ENCODE data around the gene TOMT. TPM values are rescaled to one million over a fixed set of nuclear protein-coding genes. Genes with fewer than 3 reads are reported as not detected.

TOMT gene
- total RNA-seq, 1 donor from 2014 or later: not detected

DNA sequence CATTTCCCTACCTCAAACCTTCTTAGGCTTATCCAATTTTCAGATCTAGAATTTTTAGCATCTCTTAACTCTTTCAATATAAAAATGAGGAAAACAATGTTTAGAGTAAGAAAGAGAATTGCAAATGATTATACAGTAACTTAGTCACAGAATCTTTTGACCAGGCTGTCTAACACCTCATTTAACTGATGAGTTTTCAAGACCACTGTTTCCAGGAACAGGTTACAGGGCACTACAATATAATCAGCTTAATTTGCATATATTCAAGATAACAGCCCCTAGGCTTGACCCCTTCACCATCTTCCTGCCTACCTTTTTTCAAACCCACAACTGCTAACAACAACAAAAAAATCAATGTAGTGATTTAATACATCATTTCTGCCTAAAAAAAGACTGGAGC lies 38.0 kb upstream of the TOMT start:
- TF ChIP-seq, protein P1, sequence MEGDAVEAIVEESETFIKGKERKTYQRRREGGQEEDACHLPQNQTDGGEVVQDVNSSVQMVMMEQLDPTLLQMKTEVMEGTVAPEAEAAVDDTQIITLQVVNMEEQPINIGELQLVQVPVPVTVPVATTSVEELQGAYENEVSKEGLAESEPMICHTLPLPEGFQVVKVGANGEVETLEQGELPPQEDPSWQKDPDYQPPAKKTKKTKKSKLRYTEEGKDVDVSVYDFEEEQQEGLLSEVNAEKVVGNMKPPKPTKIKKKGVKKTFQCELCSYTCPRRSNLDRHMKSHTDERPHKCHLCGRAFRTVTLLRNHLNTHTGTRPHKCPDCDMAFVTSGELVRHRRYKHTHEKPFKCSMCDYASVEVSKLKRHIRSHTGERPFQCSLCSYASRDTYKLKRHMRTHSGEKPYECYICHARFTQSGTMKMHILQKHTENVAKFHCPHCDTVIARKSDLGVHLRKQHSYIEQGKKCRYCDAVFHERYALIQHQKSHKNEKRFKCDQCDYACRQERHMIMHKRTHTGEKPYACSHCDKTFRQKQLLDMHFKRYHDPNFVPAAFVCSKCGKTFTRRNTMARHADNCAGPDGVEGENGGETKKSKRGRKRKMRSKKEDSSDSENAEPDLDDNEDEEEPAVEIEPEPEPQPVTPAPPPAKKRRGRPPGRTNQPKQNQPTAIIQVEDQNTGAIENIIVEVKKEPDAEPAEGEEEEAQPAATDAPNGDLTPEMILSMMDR (IDR thresholded peaks at IDR 0.05): no peak
- Histone ChIP-seq H3K9me3 (no peaks in the 10 kb centered on the region), H3K36me3 (no peaks in the 10 kb centered on the region), H3K27ac (peak overlapping the region; percentile 5), H3K4me1 (peaks cover 55% of the 10 kb centered on the region), H3K4me3 (no peak overlapping the region), H3K27me3 (no peaks in the 10 kb centered on the region)
- DNase-seq (no peak), ATAC-seq (no peak)
- intact Hi-C loops (cut with DNase I): no loop called here

DNA sequence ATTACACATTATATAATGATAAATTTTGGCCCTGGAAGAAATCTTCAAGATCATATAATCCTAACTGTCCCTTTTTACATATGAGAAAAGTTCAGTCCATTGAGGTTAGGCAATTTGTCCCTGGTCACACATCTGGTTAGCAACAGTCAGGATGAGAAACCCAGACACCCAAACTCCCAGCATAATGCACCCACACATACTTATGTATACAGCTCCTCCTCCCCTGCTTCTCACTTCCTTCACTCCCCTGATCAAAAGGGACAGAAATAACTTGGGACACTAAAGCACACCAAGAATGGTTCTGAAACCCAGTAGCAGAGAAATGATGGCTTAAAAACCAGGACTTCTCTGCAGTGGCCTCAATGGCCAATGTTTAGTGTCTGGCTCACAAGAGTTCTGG lies 36.5 kb upstream of the TOMT start:
- Histone ChIP-seq H3K4me3 (peak overlapping the region; percentile 28), H3K27ac (peak overlapping the region; percentile 84), H3K9me3 (no peaks in the 10 kb centered on the region), H3K4me1 (peaks cover 58% of the 10 kb centered on the region), H3K27me3 (no peaks in the 10 kb centered on the region), H3K36me3 (no peaks in the 10 kb centered on the region)
- ATAC-seq (peak; percentile 73), DNase-seq (no peak)
- intact Hi-C loops (cut with DNase I): no loop called here
- TF ChIP-seq, protein P1 (IDR thresholded peaks at IDR 0.05): no peak

DNA sequence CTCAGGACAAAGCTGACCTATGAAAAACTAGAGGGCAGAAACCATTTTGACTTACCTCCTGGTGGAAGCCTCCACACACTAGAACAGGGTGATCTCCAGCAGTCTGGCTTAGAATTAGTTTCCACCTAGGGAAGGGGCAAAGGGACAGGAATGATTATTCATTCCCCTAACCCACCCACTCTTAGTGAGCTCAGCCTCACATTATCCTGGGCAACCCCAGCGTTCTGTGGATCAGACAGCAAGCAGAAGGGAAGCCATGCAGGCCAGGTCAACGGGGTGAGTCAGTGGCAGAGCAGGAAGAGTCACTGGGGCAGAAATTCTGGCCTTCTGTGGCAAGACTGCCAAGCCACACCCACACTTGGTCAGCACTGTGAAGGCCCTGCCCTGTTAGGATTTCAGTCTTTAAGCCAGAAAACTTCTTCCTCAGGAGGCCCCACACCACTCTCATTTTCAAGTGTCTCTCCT lies 35.9 kb upstream of the TOMT start:
- peak overlapping the region; percentile 28 for H3K4me3 ChIP-seq
- H3K4me1 ChIP-seq: peaks cover 58% of the 10 kb centered on the region
- no peaks in the 10 kb centered on the region for H3K36me3 ChIP-seq
- H3K9me3 ChIP-seq: no peaks in the 10 kb centered on the region
- H3K27me3 ChIP-seq: no peaks in the 10 kb centered on the region
- DNase-seq (peak; percentile 89), ATAC-seq (peak; percentile 98)
- TF ChIP-seq, protein P1 (IDR thresholded peaks at IDR 0.05): no peak
- intact Hi-C loops (cut with DNase I): no loop called here
- peak overlapping the region; percentile 84 for H3K27ac ChIP-seq

DNA sequence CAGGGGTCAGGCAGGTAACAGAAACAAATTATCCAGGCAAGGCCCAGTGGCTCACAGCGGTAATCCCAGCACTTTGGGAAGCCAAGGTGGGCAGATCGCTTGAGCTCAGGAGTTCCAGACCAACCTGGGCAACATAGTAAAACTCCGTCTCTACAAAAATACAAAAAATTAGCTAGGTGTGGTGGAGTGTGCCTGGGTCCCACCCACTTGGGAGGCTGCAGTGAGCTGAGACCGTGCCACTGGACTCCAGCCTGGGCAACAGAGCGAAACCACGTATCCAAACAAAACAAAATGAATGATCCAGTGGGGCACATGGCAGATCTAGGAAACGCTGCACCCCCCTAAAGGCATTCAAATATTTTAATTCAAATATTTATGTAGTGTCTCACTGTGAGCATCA lies 35.2 kb upstream of the TOMT start:
- H3K36me3 ChIP-seq: no peaks in the 10 kb centered on the region
- intact Hi-C loops (cut with DNase I): no loop called here
- H3K27ac ChIP-seq: peak overlapping the region; percentile 84
- H3K27me3 ChIP-seq: no peaks in the 10 kb centered on the region
- H3K9me3 ChIP-seq: no peaks in the 10 kb centered on the region
- ATAC-seq (no peak), DNase-seq (no peak)
- TF ChIP-seq, protein P1 (IDR thresholded peaks at IDR 0.05): no peak
- H3K4me3 ChIP-seq: no peak overlapping the region
- peaks cover 58% of the 10 kb centered on the region for H3K4me1 ChIP-seq

DNA sequence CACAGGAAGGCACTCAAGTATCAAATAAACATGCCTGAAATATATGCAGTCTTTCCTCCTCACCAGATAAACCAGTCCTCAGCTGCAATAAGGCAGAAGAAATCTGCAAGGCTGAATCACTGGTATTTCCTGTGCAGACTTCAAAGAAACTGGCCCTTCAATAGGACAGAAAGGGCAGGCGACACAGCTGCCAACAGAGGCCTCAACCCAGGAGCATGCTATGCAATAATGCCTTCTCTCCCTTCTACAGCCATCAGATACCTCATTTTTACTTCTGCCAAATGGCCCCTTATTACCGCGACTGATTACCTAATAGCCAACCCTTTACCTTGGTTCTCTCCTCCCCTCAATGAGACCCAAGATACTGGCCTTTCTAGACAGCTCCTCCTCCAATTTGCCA lies 33.4 kb upstream of the TOMT start:
- intact Hi-C loops (cut with DNase I): no loop called here
- Histone ChIP-seq H3K4me1 (peaks cover 46% of the 10 kb centered on the region), H3K9me3 (no peaks in the 10 kb centered on the region), H3K27ac (peak overlapping the region; percentile 52), H3K4me3 (no peak overlapping the region), H3K27me3 (no peaks in the 10 kb centered on the region), H3K36me3 (no peaks in the 10 kb centered on the region)
- TF ChIP-seq, protein P1 (IDR thresholded peaks at IDR 0.05): no peak
- ATAC-seq: peak; percentile 33
- DNase-seq: no peak

DNA sequence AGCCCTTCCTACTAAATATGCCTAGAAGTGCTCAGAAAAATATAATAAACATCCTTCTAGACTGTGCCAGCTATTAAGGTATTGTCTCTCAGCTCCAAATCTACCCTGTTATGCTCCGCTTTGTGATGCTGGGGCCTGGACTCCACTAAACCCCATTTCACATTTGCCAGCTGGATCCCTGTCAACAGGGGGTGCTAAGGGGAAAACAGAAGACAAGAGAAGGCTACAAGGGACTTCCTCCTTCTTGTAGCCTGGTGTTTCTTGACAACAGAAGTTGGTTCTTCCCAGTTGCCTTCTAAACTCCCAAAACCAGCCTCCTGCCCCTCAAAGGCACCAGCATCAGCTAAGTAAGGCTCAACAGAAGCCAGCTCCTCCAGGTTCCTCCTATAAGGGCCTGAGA lies 30.6 kb upstream of the TOMT start:
- DNase-seq: no peak
- H3K36me3 ChIP-seq: no peaks in the 10 kb centered on the region
- no peaks in the 10 kb centered on the region for H3K27me3 ChIP-seq
- intact Hi-C loops (cut with DNase I): no loop called here
- TF ChIP-seq, protein P1 (IDR thresholded peaks at IDR 0.05): no peak
- peaks cover 36% of the 10 kb centered on the region for H3K4me1 ChIP-seq
- ATAC-seq: peak; percentile 67
- no peak overlapping the region for H3K4me3 ChIP-seq
- peak overlapping the region; percentile 47 for H3K27ac ChIP-seq
- H3K9me3 ChIP-seq: no peaks in the 10 kb centered on the region
